ENCODE data around the gene SLTM. TPM values are rescaled to one million over a fixed set of nuclear protein-coding genes. Genes with fewer than 3 reads are reported as not detected.
A peak's percentile ranks its signal among the peaks of the same experiment; 100 is the strongest.
"Not testable (repeated sequence)": the region's sequence is repeated elsewhere in the genome, so short reads cannot be mapped to it uniquely, and the experiment has no call there.

SLTM gene
- total RNA-seq: 46.3 and 71.0 TPM in 2 replicates
- 33.5 TPM for polyA plus RNA-seq (2012)

DNA sequence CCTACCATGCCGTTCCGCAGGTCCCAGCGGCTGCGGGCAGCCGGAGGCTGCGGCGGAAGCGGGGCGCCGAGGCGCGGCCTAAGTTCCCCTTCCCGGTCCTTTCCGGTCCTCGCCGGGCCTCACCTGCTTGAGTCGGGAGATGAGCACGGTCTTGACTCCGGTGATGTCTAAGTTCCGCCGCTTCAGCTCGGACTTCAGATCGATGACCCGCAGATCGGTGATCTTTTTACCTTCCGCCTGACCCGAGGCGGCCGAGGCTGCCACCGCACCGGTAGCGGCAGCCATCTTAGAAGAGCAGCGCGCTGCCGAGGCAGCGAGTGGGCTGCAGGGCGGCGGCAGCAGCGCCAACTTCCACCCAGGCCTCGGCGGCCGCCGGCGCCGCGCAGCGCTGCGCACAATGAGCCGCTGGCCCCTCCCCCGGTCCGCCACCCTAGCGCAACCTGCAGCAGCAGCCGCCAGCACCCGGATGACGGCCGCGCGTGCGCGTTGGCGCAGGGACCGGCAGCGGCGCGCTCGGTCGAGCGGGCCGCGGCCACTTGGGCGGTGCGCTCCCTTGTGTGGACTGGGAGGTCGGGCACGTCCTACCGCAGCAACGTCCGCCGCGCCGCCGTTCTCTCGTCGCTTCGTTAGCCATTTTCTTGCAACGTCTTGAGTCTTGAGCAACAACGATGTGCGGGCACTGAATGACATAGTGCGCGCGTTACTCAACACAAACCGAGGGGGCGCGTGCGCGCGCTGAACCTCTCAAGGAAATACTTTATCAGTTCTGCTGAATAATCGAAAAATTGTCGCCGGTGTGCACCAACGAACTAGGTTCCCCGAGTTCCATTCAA is at the start of gene SLTM:
SLTM (minus strand) TSS at position 399 of the 833 bp plus-strand sequence; CDS start at position 285, 114 bp downstream.
- peak; percentile 93 for DNase-seq (ENCODE audit: low read depth)

DNA sequence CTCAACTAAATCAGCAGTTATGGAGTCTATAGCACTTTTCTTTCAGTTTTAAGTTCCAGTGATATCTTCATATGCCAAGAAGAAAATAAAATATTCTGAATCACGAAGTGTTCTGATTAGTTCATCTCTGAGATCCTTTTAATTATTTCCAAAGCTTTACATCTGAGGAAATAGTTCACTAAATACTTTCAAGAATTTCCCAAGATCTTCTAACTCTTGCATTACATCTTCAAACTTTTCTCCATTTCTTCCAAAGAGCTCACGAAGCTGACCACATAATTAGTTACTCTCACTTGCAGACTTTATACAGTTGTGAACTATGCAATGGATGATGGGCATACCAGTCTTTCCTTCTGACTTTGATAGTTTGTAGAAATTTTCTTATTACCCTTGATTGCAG is 49.8 kb upstream of the SLTM start:
- DNase-seq (ENCODE audit: low read depth): no peak

DNA sequence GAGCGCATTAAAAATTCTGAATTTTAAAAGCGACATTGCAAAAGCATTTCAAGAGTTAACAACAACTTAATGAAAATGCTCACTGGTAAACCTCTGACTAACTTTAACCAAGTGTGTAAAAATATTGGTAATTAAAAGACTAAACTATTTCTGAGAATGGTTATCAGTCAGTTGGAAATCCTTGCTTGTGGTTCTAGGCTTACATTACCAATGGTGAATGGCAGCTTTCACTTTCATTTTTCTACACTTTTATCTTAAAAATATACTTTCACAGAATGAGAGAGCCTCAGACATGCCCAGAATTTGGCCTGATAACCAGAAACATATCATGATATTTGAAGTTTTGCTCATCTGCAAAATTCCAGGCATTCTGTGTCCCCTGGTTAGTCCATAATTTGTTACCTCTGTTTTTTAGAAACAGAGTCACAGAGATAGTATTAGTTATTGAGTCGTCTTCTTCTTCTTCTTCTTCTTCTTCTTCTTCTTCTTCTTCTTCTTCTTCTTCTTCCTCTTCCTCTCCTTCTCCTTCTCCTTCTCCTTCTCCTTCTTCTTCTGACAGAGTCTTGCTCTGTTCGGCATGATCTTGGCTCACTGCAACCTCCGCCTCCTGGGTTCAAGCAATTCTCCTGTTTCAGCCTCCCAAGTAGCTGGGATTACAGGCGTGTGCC is 48.5 kb upstream of the SLTM start:
- DNase-seq (ENCODE audit: low read depth): no peak

DNA sequence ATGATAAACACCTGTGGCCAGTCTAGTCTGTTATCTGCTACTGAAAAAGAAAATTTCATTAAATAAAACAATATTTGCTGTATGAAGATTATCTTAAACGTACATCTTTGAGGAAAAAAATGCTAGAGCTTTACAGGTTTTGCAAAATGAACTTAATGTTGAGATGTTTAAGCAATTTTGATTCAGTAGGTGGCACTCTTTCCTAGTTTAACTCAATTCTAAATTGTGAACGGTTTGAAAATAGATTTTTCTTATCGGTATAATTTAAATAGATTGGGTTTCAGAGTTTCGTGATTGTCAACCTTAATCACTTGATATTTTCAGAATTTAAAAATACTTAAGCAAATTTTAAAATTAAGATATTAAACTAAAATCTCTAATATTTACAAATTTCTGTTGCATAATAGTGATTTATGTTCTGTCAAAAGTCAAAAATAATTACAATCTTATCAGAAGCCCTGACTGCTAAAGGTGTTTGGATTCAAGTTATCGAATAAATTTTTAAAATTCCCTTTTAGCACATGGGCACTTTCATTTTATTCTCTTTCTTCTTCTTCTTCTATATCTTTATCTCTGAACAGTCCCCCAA is 47.0 kb upstream of the SLTM start:
- DNase-seq (ENCODE audit: low read depth): peak; percentile 44

DNA sequence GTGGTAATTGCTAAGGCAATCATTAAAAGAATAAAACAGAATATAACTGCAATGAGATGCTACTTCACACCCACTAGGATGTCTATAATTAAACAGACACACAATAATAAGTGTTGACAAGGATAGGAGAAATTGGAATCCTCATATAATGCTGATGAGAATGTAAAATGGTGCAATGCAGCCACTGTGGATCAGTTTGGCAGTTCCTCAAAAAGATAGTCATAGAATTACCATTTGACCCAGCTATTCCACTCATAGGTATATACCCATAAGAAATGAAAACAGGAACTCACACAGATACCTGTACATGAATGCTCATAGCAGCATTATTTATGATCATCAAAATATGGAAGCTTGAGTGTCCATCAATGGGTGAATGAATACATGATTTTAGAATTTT is 44.4 kb upstream of the SLTM start:
- DNase-seq (ENCODE audit: low read depth): no peak

DNA sequence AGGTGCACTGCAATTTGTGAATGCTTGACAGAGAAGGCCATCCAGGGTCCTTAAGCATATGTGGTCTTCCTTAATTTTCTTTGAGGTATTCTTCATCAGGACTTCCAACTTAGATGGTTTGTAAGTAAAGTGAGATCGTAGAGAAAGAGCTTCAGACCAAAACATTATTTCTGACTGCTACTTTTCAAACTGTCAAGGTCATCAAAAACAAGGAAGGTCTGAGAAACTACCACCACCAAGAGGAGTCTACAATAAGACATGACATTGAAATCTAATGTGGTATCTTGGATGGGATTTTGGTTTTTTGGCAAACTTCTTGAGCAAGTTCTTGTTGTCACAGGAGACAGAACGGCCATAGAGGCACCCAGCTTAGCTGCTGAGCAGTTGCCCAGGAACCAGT is 34.0 kb upstream of the SLTM start:
- DNase-seq (ENCODE audit: low read depth): no peak

DNA sequence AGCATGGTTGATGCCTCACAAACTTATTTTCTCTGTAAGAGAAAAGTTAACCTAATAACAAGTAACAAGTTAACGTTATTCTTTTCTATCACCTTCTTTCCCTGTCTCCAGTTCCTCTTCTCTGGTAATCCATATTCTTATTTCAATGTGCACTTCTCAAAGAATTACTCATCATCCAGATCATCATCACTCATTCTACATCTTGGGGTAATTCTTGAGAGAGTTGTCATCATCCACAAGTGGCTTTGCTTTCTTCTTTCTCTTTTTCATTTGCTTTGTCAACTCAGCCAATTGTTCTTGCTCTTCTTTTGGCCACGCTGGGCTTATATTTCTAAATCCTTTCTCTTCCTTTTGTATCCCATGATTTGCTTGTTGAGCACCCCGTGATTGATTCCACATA is 33.2 kb upstream of the SLTM start:
- DNase-seq (ENCODE audit: low read depth): no peak

DNA sequence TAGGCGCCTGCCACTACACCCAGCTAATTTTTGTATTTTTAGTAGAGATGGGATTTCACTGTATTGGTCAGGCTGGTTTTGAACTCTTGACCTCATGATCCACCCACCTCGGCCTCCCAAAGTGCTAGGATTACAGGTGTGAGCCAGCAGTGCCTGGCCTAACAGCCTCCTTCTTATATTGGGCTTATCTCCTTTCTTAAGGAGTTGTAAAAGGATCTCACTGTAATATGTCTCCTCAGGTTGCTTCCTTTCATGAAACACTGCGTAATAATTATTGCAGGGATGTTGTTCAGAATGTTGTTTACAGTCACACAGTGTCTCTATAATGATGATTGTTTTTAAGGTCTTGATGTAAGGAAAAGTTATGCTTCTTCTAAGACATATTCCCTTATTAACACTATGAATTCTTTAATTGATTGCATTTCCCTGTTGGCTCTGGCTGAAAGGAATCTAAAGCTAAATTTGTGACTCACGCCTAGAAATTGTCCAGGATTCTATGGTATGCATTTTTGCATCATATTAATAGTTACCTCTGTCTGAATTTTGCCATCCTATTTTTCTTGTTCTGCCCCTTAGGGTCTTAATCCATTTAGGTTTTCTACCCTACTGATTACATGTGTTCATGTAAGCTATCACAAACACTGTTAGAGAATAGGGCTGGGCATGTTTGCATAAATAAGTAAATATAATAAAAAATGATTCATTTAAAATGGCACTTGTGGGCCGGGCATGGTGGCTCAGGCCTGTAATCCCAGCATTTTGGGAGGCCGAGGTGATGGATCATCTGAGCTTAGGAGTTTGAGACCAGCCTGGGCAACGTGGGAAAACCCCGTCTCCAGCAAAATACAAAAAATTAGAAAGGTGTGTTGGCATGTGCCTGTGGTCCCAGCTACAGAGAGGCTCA is 29.4 kb upstream of the SLTM start:
- no peak for DNase-seq (ENCODE audit: low read depth)

DNA sequence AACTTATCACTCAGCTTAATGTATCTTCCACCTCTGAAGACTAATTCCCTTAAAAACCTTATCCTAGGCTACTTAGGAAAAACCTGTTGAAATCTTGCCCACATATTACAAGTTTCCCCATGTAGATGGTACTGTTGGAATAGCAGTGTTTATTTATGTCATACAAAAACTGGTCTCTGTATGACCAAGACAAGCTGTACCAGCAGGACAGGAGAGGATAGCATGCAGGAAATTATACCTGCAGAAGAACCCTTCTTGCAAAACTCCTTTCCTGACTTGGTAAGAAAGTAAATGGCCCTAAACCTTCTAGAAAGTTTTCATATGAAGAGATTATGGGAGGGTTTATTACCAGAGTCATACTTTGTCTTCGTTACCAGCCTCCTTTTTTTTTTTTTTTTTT is 28.7 kb upstream of the SLTM start:
- no peak for DNase-seq (ENCODE audit: low read depth)

DNA sequence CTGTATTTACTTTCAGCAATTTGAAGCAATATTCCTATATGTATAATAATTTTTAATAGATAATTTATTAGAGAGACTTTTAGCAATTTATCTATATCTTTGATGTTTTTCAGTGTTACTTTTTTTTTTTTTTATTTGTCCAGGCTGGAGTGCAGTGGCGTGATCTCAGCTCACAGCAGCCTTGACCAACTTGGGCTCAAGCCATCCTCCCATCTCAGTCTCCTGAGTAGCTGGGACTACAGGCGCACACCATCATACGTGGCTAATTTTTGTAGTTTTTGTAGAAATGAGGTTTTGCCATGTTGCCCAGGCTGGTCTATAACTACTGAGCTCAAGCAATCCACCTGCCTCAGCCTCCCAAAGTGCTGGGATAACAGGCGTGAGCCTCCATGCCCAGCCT is 25.3 kb upstream of the SLTM start:
- no peak for DNase-seq (ENCODE audit: low read depth)

DNA sequence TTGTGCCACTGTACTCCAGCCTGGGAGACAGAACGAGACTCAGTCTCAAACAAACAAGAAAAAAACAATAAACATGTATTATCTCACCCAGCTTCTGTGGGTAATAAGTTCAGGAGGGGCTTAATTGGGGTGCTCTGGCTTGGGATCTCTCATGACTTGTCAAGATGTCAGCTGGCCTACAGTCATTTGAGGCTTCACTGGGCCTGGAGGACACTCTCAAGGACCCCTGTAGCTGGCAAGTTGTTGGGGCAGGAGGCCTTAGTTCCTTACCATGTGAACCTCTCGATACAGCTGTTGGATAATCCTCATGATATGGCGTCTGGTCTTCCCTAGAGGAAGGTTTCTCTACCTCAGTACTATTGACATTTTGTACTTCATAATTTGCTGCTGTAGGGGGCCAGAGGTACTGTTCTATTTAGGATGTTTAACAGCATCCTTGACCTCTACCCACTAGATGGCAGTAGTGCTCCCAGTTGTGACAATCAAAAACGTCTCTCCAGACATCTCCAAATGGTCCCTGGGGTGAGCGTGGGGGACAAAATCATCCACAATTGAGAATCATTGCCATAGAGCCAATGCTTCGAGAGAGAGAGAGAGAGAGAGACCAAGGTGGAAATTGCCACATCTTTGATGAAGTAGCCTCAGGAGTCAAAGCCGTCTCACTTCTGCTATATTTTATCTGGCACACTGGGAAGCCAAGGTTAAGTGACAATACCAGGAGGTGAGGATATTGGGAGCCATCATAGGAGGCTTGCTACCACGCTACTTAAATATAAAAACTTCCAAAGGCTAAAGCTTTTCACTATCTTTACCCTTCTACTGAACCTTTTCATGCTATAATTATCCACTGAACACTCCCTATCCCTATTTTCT is 23.9 kb upstream of the SLTM start:
- peak; percentile 75 for DNase-seq (ENCODE audit: low read depth)

DNA sequence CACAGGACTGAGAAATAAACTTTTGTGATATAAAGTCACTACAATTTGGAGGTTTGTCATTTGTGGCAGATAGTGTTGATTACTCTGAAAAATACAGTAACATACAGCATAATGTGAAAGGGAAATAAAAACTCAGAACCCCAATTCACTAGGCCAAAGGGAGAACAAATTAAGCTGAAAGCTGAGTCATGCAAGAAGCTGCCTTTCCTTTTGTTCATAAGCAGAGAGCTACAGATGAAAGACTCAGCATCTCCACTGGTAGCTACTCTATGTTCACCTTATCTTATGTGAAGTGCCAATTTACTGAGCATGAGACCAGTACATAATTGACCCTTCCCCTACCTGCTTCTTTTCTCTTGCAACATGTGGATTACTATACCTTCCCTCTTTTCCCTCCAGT is 19.3 kb upstream of the SLTM start:
- peak; percentile 14 for DNase-seq (ENCODE audit: low read depth)

DNA sequence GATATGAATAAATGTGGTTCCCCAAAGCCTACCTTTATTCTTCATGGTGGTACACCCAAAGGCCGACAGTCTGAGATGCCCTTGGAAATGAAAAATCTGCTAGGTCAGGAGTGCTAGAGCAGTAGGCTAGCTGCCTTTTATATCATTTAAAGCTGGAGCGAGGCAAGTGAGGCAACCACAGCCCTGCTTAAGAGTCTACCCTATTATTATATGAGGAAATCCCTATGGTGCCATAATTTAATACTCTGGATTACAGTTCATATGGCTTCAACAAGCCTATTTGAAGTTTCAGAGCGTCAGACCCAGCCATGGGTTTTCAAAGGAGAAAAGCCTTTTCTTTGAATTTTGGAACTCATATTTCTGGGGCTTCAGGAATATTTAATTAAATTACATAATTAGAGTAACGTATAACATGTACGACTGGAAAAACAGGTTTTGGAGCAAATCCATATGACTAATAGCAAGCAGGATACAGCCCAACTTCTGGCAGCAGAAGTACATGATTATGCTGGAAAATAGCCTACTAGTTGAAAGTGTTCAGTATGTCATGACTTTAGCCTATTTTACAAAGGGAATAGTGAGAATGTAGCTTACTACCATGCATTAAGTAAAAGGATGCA is 18.0 kb upstream of the SLTM start:
- peak; percentile 11 for DNase-seq (ENCODE audit: low read depth)

DNA sequence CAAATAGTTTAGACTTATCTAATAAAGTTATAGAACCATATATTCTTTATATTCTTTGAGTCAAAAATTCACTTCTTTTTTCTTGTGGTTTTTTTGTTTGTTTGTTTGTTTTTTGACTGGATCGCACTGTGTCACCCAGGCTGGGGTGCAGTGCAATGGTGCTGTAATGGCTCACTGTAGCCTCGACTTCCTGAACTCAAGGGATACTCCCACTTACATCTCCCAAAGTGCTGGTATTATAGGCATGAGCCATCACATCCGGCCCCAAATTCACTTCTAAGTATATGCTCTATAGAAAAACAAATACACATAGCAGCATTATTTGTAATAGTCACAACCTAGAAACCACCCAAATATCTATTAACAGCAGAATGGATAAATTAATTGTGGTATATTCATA is 13.7 kb upstream of the SLTM start:
- DNase-seq (ENCODE audit: low read depth): no peak

DNA sequence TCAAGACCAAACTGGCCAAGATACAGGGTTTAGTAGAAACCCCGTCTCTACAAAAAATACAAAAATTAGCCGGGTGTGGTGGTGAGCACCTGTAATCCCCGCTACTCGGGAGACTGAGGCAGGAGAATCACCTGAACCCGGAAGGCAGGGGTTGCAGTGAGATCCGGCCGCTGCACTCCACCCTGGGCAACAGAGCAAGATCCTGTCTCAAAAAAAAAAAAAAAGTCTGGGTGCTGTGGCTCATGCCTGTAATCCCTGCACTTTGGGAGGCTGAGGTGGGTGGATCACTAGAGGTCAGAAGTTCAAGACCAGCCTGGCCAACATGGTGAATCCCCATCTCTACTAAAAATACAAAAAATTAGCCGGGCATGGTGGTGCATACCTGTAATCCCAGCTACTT is 1.5 kb upstream of the SLTM start:
- DNase-seq (ENCODE audit: low read depth): not testable (repeated sequence)

DNA sequence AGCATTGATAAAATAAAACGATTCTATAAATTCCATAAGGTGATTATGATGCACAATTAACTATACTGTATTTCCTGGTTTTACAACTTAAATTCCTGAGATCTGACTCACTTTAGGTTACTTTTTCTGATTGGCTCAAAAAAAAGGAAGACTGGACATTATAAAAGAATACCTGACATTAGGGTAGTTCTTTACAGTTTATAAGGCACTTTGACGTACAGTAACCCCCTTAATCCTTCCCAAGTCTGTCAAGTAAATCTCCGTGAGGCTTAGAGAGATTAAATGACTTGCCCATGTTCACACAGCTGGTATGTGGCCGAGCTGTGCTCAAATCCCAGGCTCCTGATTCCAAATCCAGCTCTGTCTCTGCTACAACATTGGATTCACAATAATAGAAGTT is 1.0 kb upstream of the SLTM start:
- no peak for DNase-seq (ENCODE audit: low read depth)

DNA sequence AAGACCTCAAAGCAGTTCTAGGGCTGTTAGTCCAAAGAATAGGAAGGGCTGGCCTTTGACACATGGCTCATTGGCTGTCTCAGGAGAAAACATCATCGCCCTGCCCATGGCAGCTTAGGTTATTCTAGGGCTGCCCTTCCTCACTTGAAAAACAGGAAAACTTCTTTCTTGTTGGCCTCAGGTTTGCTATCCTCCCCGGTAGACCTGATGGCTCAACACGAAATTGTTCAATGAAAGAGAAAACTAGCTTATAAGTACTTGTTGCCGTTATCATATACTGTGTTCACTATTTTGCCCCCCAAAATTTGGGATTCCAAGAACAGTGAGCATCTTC is 602 bp upstream of the SLTM start:
- no peak for DNase-seq (ENCODE audit: low read depth)

DNA sequence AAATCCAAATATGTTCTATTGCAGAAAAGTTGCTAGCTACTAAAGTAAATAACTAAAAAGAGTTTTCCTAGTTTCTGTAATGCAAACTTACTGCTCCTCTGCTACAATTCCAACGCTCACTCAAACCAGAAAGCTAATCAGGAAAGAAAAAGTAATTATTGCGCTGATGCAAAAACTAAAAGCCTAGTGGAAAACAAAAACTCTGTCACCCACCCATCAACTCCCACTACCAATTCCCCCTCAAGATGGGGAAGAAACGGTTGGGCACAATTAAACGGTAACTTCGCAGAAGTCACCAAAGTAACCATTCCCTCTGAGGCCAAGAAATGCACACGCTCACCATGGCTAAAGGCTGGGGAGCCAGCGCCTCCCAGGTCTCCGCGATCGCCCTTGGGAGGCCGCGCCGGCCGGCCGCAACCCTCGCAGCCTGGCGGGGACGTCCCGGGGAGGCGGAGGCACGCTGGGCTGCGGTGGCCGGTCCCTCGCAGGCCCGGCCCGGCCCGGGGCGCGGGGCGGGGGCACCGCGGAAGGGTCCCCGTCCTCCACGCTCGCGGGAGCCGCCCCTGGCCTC is 684 bp downstream of the SLTM start:
- DNase-seq (ENCODE audit: low read depth): peak; percentile 61

DNA sequence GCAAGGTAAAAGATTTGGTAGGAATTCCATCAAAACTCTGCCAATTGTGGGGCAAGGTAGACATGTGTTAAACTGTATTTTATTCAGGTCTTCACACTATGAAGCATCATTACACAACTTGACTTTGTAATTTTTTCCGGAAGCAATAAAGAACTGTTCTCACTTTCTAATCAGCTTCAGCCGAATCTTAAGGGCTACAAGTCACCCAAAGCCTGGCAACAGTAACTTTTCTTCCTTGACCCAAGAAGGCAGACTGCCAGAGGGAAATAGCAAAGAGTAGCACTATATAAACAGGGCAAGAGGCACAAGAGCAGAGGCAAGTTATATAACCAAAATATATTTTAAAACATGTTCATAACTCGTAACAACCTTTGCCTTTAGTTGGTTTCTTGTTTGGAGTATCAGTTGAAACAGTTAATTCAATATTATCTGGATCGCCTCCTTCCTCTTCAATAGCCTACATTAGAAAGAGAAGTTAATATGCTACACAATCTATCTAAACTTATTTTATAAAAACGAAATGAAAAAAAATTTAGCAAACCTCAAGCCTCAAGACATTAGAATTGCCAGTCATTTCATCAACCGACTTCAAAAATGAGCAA is 1.4 kb downstream of the SLTM start:
- DNase-seq (ENCODE audit: low read depth): peak; percentile 51
